NOMO-1 (cell line): ENCODE results near the gene TMEM243.
"Not testable (repeated sequence)": the region's sequence is repeated elsewhere in the genome, so short reads cannot be mapped to it uniquely, and the experiment has no call there.

Experiments
- DNase-seq, 2 experiments: peaks; one replicate each; lab custom pipeline; 2025; ENCODE audit not compliant: unreplicated experiment in 2 of 2; lab: John Stamatoyannopoulos, UW

The TMEM243 gene, protein sequence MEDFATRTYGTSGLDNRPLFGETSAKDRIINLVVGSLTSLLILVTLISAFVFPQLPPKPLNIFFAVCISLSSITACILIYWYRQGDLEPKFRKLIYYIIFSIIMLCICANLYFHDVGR

DNA sequence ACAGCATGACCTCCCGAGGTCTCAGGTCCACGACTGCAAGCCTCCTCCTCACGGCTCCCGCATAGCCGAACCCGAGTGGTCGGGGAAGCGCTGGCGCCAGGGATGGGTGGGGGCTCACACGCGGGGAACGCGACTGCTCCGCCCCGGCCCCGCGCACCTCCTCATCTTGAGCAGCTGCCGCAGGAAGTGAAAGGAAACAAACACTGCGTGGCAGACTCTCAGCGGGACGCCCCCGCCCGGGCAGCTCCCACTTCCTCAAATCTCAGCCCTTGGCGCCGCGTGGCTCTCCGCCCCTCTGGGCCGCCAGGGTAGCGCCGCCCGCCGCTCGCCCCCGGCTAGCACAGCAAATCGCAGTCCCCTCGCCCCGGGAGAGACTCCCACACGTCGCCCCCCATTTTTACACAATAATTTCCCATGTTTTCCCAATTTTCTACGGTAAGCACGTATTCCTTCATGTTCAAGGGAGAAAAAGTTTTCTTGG, at the start of gene TMEM243:
Gene TMEM243, minus strand, starts transcription at position 188 of the 481 bp plus-strand sequence. CDS start 229 bp downstream, outside the sequence.
- peak; percentile 100 for DNase-seq

DNA sequence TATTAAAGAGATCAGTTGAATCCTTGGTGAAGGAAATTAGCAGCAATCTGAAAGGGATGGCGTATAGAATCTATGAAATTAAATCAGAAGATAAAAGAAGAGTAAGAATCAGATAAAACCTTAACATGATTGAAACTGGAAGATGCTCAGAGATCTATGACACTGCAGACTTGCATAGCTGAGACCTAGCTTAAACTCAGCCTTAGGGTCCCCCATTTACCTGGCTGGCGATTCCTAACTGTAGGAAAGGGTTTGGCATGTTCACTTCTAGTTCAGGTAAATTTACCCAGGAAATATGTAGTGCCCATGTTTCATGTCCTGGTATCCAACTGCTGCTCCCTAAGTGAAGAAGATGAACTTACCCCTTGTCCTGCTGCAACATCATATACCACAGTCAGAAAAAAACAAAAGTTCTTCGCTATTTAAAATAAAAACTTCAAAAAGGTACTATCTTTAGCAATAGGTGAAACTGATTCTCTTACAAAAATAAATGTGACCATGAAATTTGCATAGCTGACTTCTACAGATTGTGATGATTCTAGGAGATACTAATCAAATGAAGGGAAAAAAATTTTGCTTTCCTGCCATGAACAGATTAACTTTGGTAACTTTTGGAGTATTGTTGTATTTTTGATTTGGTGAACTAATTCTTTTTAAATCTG, 47.8 kb upstream of the TMEM243 start:
- DNase-seq = no peak

DNA sequence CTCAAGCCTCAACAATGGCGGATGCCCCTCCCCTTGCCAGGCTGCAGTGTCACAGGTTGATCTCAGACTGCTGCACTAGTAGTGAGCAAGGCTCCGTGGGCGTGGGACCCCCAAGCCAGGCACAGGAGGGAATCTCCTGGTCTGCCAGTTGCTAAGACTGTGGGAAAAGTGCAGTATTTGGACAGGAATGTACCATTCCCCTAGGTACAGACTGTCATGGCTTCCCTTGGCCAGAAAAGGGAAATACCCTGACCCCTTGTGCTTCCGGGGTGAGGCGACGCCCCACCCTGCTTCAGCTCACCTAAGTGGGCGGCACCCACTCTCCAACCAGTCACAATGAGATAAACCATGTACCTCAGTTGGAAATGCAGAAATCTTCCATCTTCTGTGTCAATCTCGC, 44.0 kb upstream of the TMEM243 start:
- no peak for DNase-seq

DNA sequence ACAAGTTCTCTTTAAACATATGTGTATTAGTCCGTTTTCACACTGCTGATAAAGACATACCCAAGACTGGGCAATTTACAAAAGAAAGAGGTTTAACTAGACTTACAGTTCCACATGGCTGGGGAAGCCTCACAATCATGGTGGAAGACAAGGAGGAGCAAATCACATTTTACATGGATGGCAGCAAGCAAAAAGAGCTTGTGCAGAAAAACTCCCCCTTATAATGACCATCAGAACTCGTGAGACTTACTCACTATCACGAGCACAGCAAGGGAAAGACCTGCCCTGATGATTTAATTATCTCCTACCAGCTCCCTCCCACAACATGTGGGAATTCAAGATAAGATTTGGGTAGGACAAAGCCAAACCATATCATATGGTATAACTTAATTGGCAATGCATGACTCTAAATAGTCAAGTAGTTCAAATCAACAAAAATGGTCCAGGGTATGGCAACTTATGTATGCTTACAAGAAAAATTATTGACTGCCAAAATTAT, 34.1 kb upstream of the TMEM243 start:
- no peak for DNase-seq

DNA sequence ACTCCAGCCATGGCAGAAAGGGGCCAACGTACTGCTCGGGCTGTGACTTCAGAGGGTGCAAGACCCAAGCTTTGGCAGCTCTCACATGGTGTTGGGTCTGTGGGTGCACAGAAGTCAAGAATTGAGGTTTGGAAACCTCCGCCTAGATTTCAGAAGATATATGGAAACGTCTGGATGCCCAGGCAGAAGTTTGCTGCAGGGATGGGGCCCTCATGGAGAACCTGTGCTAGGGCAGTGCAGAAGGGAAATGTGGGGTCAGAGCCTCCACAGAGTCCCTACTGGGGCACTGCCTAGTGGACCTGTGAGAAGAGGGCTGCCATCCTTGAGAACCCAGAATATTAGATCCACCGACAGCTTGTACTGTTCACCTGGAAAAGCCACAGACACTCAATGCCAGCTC, 26.1 kb upstream of the TMEM243 start:
- DNase-seq = not testable (repeated sequence)

DNA sequence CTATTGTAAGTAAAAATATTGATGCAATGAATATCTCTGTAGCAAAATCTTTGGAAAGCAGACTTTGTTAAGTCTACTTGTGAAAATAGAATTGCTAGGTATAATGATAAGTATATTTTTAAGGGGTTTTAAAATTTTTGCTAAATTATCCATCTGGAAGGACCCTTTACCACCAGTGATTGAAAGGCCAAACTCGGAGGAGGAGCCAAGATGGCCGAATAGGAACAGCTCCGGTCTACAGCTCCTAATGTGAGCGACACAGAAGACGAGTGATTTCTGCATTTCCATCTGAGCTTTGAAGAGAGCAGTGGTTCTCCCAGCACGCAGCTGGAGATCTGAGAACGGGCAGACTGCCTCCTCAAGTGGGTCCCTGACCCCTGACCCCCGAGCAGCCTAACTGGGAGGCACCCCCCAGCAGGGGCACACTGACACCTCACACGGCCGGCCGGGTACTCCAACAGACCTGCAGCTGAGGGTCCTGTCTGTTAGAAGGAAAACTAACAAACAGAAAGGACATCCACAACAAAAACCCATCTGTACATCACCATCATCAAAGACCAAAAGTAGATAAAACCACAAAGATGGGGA, 19.0 kb upstream of the TMEM243 start:
- DNase-seq = not testable (repeated sequence)

DNA sequence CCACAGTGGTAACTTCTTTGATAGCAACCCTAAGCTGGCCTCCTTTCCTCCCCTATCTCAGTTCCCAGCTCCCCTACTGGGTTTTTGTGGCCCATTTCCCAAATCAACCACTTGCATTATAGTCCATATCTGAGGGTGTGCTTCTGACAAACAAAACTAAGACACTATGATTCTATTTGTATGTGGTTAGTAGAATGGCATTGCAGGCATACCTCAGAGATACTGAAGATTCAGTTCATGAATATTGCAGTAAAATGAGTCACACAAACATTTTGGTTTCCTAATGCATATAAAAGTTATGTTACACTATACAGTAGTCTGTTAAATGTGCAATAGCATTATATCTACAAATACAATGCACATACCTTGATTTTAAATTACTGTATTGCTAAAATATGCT, 15.4 kb upstream of the TMEM243 start:
- no peak for DNase-seq

DNA sequence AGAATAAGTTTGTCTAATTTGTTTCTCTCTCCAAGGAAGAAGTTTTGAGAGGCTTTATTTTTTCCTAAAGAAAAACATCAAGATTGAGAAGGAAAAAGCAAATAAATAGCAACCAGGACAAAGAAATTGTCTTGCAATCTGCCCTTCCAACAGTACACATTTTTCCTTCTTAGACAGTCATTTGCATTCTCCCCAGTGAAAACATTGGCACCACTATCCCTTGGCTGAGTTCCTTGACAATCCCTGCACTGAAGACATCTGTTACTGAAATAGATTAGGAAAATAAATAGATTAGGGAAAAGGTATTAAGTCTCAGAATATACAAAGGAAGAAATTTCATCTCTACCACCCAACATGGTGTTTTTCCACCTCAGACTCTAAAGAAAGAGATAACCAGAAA, 12.2 kb upstream of the TMEM243 start:
- no peak for DNase-seq

DNA sequence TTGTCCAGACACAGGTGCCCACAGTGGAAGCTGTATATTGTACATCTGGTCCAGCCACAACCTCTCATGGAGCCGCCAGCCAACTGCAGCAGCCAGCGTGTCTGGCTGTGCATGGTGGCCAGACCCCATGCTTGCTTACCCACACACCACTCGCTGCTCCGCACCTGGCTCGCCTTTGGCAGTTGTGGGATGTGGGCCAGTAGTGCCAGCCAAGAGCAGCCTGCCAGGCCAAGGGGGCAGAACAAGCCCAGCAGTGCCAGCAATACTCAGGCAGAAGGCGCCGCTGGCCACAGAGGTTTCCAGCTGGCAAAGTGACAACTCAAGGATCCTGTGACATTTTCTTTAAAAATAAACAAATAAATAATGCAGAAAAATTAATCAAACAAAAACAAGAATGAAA, 11.7 kb upstream of the TMEM243 start:
- no peak for DNase-seq

DNA sequence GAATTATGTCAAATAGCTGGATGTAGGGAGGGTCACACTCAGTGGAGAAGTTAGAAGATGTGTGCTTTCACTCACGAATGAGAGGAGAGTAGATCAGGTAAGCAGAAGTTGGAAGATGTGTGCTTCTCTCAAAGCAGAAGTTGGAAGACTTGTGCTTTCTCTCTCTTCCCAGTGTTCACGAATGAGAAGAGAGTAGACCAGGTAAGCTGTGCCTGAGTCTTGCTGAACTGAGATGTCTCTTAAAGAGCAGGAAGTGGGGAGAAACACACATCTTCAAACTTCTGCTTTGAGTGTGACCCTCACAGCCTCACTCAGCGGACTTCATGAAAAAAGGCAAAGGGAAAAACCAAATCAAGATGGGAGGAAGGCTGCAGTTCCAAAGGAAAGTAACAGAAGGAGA, 7.0 kb upstream of the TMEM243 start:
- DNase-seq = no peak

DNA sequence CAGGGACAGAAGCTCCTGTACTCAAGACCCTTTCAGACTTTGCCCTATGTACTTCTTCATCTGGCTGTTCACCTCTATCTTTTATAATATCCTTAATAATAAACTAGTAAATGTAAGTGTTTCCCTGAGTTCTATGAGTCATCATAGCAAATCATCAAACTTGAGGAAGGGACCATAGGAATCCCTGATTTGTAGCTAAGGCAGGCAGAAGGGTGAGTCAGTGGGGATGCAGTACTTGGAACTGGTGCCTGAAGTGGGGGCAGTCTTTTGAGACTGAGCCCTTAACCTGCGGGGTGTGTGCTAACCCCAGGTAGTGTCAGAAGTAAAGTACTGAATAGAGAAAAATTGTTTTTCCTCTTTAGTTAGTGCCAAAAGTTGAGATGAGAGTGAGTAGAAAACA, 6.2 kb upstream of the TMEM243 start:
- DNase-seq = no peak

DNA sequence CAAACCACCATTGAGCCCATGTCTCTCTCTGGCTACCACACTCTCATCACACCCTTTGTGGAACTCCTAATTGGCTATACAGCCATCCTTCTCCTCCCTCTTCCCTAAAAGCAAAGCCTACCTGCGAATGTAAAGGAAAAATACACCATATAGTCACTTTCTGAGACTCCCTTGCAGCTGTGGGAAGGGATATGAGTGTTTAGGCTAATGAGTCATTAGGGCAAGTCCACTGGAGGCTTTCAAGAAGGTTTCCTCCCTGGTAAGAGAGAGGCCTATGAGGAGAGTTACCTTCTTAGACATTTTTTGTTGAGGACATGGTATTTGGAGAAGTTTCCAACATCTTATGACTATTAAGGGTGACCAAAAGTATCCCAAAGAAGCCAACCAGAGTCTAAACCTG, 4.1 kb upstream of the TMEM243 start:
- DNase-seq = no peak

DNA sequence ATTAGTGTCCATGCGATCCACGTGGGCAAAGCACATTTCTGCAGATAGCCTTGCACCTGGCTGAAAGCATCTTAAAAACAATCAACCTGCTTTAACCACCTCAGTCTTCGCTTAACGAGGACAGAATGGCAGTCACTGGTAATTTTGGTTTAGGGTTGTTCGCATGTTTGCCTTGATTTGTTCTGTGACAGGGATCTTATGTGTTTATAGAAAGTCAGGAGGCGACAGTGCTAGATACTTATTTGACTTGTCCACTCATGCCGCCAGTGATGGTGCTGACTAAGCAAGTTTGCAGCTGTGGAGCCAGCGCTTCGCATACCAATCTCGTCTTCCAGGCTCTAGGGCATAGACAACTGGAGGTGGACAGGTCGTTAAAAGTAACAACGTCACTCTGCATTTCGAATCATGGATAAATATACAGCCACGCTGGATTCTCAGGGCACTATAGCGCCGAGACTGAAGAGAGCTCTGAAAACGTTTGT, 1.2 kb upstream of the TMEM243 start:
- no peak for DNase-seq

DNA sequence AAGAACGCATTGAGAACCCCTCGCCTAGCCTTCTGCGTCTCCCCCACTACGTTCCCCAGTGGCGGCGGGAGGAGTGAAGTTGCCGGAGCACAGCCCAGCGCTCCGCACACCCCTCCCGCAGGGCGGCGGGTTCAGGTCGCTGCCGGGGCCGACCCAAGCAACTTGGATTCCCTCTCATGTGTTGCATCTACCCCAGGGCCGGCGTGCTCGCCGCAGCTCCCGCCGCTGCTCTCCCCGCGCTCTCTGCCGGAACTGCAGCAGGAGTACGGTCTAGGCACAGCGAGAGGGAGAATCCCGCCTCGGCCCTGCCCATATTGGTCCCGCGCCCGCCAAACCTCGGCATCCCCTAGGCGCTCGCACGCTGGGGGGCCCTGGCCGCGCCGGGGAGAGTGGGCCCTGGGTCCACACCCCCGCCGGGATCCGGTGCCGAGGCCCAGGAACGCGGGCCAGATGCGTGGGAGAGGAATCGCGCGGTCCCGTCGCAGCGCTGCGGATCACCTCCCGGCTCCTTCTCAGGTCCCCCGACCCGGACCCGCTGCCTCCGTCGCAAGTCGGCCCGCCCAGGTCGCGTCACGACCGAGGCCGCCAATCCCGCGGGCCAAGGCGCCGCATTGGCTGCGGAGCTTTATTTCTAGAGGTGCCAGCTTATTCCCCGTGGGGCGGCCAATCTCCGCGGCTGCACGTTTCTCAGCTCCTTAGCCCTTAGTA, 648 bp upstream of the TMEM243 start:
- peak; percentile 91 to 95 for DNase-seq

DNA sequence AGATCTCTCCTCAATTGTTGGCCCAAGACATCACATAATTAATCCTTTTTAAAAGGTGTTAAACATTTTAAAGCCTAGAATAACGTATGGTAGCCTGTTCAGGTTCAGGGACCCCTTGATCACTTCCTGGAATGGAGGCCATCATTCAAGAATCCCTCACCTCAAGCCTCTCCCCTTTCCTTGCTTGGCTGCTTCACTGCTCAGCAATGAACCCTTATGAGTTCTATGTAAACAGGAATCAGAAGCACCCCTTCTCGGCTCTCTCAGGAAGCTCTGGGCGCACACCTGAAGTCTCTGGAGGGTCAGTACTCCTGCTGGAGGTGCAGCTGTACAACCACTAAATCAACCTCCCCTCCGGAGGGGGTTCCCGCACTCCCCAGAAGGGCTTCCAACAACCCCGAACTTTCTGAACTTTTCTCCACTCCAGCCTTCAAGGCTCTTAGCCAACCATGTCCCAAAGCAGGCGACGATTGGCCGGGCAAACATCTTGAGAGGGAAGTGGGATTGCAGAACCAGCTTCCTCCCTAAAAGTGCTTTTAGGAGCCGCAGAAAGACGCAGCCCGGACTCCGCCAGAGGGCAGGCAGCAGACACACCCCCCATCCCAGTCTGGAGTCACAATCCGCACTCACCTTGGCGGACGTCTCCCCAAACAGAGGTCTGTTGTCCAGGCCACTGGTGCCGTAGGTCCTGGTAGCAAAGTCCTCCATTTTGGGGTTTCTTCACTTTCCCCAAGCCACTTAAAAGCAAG, 562 bp downstream of the TMEM243 start:
- peak; percentile 91 to 94 for DNase-seq

DNA sequence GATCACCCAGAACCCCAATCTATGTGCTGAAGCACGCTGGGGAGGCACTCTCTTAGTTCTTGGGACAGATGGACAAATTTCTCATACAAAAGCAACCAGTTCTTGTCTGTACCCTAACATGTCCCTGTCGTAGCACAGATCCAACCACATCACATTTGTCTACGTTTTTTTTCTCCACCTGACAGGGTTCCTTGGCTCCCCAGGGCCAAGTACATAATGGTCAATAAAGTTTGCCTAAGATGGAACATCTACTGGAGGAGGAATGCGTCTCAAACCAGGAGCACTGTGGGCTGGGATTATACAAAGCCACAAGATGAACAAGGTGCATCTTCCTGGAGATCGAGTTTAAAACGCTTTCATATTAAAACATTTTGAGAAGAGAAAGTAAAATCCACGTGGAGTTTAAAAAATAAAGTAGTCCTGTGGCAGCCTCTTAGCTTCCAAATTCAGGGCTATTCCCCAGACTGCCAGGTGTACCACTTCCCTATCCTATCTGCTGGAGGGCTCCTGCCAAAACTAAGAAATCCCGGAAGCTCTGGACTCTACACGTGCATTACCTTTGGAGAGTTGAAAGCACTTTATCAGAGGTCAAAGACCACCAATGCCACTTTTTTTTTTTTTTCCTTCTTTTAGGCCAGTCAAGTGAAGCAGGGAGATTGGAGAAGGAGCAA, 1.4 kb downstream of the TMEM243 start:
- no peak for DNase-seq

DNA sequence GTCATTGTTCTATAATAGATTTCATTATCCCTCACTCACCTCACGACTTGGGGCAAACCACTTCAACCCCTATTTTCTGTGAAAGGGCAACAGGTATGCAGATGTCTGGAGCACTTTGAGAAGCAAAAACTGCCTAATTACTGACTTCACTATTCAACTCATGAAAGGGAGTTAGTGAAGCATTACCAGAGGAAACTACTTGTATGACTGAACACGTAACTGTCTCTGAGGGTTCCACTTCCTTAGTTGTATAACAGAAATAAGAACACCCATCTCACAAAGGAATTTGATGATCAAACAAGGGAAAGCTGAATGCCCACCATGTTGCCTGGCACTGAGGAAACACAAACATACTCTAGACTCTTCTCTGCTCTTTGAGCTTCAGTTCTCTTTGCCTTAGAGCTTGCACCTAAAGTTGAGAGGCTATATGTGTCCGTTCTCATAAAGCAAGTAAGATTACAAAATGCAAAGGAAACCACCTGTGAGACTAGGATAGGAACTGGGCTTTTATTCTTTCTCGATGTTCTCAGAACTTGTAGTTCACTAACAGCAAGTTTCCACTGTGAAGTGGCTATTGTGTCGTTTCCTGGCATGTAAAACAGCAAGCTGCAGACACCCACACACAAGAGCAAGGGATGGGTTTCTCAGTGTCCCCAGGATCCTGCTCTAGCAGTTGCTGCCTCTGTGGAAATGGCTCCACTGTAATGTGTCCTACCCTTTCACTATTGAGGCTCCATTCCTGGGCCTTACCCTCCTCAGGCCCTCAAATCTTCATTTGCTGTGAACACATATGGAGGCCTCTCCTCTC, 2.6 kb downstream of the TMEM243 start:
- DNase-seq = no peak

DNA sequence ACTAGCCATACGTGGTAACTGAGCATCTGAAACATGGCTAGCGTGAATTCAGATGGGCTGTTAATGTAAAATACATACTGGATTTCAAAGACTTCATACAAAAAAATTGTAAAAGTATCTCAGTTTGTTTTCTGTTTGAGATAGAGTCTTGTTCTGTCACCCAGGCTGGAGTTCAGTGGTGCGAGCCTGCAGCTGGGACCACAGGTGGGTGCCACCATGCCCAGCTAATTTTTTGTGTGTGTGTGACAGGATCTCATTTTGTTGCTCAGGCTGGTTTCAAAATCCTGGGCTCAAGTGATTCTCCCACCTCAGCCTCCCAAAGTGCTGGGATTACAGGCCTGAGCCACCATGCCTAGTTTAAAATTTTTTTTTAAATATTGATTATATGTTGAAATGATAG, 4.5 kb downstream of the TMEM243 start:
- DNase-seq = no peak

DNA sequence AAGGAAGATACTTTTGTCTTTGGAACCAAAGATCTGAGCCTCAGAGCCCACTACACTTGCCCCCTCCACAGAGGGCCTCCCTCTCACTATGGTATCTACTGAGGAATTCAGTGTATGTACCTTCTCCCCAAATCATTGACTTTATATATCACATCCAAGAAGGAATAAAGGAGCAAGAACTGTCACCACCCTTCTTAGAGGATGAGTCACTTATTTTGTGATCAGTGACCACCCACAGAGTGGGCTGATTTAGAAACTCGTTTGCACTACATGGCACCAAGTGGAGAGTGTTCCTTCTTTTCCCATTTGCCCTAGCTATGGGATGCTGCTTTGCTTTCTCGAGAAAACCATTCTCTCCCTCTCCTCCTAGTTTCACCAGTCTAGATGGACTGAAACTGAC, 5.7 kb downstream of the TMEM243 start:
- DNase-seq = no peak
